Measurements from ENCODE around the gene CCAR1. TPM values are rescaled to one million over a fixed set of nuclear protein-coding genes. Genes with fewer than 3 reads are reported as not detected.

The CCAR1 gene
- total and polyA plus RNA-seq, 10 of the 15 experiments (the other 5 are each of a cell fraction or from before 2014, with no cell fraction given), result 35.5 to 124 (median 79.0) TPM

GRCh38 chr10:68720793-68721672 is at the start of gene CCAR1 (continued):
- TF ChIP-seq, protein P1, sequence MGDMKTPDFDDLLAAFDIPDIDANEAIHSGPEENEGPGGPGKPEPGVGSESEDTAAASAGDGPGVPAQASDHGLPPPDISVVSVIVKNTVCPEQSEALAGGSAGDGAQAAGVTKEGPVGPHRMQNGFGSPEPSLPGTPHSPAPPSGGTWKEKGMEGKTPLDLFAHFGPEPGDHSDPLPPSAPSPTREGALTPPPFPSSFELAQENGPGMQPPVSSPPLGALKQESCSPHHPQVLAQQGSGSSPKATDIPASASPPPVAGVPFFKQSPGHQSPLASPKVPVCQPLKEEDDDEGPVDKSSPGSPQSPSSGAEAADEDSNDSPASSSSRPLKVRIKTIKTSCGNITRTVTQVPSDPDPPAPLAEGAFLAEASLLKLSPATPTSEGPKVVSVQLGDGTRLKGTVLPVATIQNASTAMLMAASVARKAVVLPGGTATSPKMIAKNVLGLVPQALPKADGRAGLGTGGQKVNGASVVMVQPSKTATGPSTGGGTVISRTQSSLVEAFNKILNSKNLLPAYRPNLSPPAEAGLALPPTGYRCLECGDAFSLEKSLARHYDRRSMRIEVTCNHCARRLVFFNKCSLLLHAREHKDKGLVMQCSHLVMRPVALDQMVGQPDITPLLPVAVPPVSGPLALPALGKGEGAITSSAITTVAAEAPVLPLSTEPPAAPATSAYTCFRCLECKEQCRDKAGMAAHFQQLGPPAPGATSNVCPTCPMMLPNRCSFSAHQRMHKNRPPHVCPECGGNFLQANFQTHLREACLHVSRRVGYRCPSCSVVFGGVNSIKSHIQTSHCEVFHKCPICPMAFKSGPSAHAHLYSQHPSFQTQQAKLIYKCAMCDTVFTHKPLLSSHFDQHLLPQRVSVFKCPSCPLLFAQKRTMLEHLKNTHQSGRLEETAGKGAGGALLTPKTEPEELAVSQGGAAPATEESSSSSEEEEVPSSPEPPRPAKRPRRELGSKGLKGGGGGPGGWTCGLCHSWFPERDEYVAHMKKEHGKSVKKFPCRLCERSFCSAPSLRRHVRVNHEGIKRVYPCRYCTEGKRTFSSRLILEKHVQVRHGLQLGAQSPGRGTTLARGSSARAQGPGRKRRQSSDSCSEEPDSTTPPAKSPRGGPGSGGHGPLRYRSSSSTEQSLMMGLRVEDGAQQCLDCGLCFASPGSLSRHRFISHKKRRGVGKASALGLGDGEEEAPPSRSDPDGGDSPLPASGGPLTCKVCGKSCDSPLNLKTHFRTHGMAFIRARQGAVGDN (IDR thresholded peaks at IDR 0.05), result peak; percentile 58; the same call in 1 of the 2 replicates
- TF ChIP-seq PRDM15 (CRISPR knock-in tag; IDR thresholded peaks at IDR 0.05), result peak; percentile 89
- peak; percentile 74; the same call in 1 of the 2 replicates for TF ChIP-seq SMAD5 (IDR thresholded peaks at IDR 0.05; ENCODE audit: low read depth)
- TF ChIP-seq KAT2A (conservative IDR thresholded peaks at IDR 0.05; ENCODE audit: control insufficient read depth, low read depth, low read length), result no peak
- TF ChIP-seq, protein P2, sequence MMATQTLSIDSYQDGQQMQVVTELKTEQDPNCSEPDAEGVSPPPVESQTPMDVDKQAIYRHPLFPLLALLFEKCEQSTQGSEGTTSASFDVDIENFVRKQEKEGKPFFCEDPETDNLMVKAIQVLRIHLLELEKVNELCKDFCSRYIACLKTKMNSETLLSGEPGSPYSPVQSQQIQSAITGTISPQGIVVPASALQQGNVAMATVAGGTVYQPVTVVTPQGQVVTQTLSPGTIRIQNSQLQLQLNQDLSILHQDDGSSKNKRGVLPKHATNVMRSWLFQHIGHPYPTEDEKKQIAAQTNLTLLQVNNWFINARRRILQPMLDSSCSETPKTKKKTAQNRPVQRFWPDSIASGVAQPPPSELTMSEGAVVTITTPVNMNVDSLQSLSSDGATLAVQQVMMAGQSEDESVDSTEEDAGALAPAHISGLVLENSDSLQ (IDR thresholded peaks at IDR 0.05), result peak; percentile 60
- no peak for TF ChIP-seq CHD1 (IDR thresholded peaks at IDR 0.05; ENCODE audit: low read depth, low read length)
- TF ChIP-seq SMC3 (IDR thresholded peaks at IDR 0.05; ENCODE audit: borderline replicate concordance, low read length), result no peak
- TF ChIP-seq POLR2AphosphoS5 (IDR thresholded peaks at IDR 0.05; ENCODE audit: low read length), result peak; percentile 91
- 0 out of 2 replicates have a peak, but pooled peaks have one; percentile 13 for TF ChIP-seq RB1 (IDR thresholded peaks at IDR 0.05; ENCODE audit: borderline replicate concordance)
- TF ChIP-seq CUX1 (IDR thresholded peaks at IDR 0.05; ENCODE audit: insufficient replicate concordance, low read depth, low read length), result no peak
- no peak for TF ChIP-seq SMAD1 (IDR thresholded peaks at IDR 0.05; ENCODE audit: low read depth, partially characterized antibody)
- peak; percentile 70; the same call in 1 of the 2 replicates for TF ChIP-seq PML (IDR thresholded peaks at IDR 0.05; ENCODE audit: low read length)
- peak; percentile 25; the same call in 1 of the 2 replicates for TF ChIP-seq TBL1XR1 (IDR thresholded peaks at IDR 0.05; ENCODE audit: low read depth, low read length)
- TF ChIP-seq SMARCA5 (IDR thresholded peaks at IDR 0.05), result 0 out of 2 replicates have a peak, but pooled peaks have one; percentile 52
- no peak for TF ChIP-seq CHD4 (IDR thresholded peaks at IDR 0.05)
